PC-3 (cell line): ENCODE data around the gene GNG8. TPM values are rescaled to one million over a fixed set of nuclear protein-coding genes. Genes with fewer than 3 reads are reported as not detected.
A peak's percentile ranks its signal among the peaks of the same experiment; 100 is the strongest.

Experiments
- ATAC-seq: fragments of 200-7000 bp; cut with Tn5 transposase; 2 replicates; pipeline ENCODE4 v1.9.1; 2020; ENCODE audit warnings: mild to moderate bottlenecking, moderate library complexity
- BruUV-seq: library from RNA; stranded (reverse); fragments of 400-500 nt; replicated peaks from 2 replicates; lab custom pipeline; 2021; lab: Mats Ljungman, UMichigan
- CTCF ChIA-PET: fragments of 300-600 bp; sonication (Branson Sonifier 250); formaldehyde crosslinking; loops from one replicate; lab custom pipeline; 2022; ENCODE audit warnings: antibody characterized with exemption; lab: Charles Lee
- POLR2A ChIA-PET: fragments of 300-600 bp; sonication (Branson Sonifier 250); formaldehyde crosslinking; loops from one replicate; lab custom pipeline; 2022; ENCODE audit warnings: antibody characterized with exemption; ENCODE audit not compliant: unreplicated experiment; lab: Charles Lee
- DNase-seq: peaks from one replicate; pipeline ENCODE4 v3.0.0-alpha.2; 2015
- H2AFZ ChIP-seq: fragments of 300-600 bp; sonication (generic); 2 replicates; pipeline ENCODE4 v1.6.0; 2016; ENCODE audit warnings: antibody characterized with exemption, low read length
- H3F3A ChIP-seq: fragments of 300-600 bp; sonication (generic); one replicate; pipeline ENCODE4 v1.6.0; 2017; ENCODE audit warnings: antibody characterized with exemption, low read length, control low read depth, mild to moderate bottlenecking; ENCODE audit not compliant: unreplicated experiment
- H3K27ac ChIP-seq: fragments of 300-600 bp; sonication (generic); 2 replicates; pipeline ENCODE4 v1.5.1; 2016; ENCODE audit warnings: mild to moderate bottlenecking, low read length
- H3K27me3 ChIP-seq: fragments of 300-600 bp; sonication (generic); 2 replicates; pipeline ENCODE4 v1.6.1; 2016; ENCODE audit warnings: low read length, mixed read lengths
- H3K36me3 ChIP-seq: fragments of 300-600 bp; sonication (generic); 2 replicates; pipeline ENCODE4 v1.6.1; 2016; ENCODE audit warnings: low read depth, mixed run types, low read length, mixed read lengths
- H3K4me1 ChIP-seq: fragments of 300-600 bp; sonication (generic); 2 replicates; pipeline ENCODE4 v1.5.1; 2016; ENCODE audit warnings: low read length; ENCODE audit not compliant: insufficient read depth
- H3K4me2 ChIP-seq: fragments of 300-600 bp; sonication (generic); 2 replicates; pipeline ENCODE4 v1.6.0; 2016; ENCODE audit warnings: low read length
- H3K4me3 ChIP-seq: fragments of 300-600 bp; sonication (generic); 2 replicates; pipeline ENCODE4 v1.5.1; 2016; ENCODE audit warnings: mild to moderate bottlenecking, low read length, mixed read lengths
- H3K79me2 ChIP-seq: fragments of 300-600 bp; sonication (generic); 2 replicates; pipeline ENCODE4 v1.6.1; 2017; ENCODE audit warnings: low read length, mixed read lengths
- H3K9ac ChIP-seq: fragments of 300-600 bp; sonication (generic); 2 replicates; pipeline ENCODE4 v1.6.0; 2016; ENCODE audit warnings: mild to moderate bottlenecking, low read length
- H3K9me2 ChIP-seq: fragments of 300-600 bp; sonication (generic); replicated peaks from 2 replicates; pipeline ENCODE4 v1.6.1; 2016; ENCODE audit warnings: mixed run types, low read length, mixed read lengths
- H3K9me3 ChIP-seq: fragments of 300-600 bp; sonication (generic); 2 replicates; pipeline ENCODE4 v1.6.1; 2016; ENCODE audit warnings: low read length, mixed read lengths
- H4K20me1 ChIP-seq: fragments of 300-600 bp; sonication (generic); 2 replicates; pipeline ENCODE4 v1.6.1; 2016; ENCODE audit warnings: low read length, mixed read lengths
- CTCF ChIP-seq: fragments of 300-600 bp; sonication (generic); conservative IDR thresholded peaks from 2 replicates; pipeline ENCODE4 v1.5.1; 2017; ENCODE audit warnings: antibody characterized with exemption, low read depth, mild to moderate bottlenecking, low read length
- EZH2 ChIP-seq: fragments of 300-600 bp; sonication (generic); IDR thresholded peaks from one replicate; pipeline ENCODE4 v1.6.1; 2017; ENCODE audit warnings: antibody characterized with exemption, mild to moderate bottlenecking, low read length; ENCODE audit not compliant: unreplicated experiment
- EZH2phosphoT487 ChIP-seq: fragments of 300-600 bp; sonication (generic); IDR thresholded peaks from 2 replicates; pipeline ENCODE4 v1.6.1; 2018; ENCODE audit warnings: mild to moderate bottlenecking, antibody characterized with exemption, low read length, borderline replicate concordance
- intact Hi-C: fragments of 100-400 bp; cut with micrococcal nuclease; formaldehyde crosslinking; loops from 2 replicates; pipeline ENCODE4 v1.9.0; 2023
- total RNA-seq: library from RNA; depleted of rRNA; stranded (reverse); fragments of >200 nt; gene quantifications from 2 replicates; pipeline ENCODE4 v1.2.3, GENCODE V29; 2014

The GNG8 gene
- total RNA-seq, 1 experiment from 2014 or later, result not detected

DNA sequence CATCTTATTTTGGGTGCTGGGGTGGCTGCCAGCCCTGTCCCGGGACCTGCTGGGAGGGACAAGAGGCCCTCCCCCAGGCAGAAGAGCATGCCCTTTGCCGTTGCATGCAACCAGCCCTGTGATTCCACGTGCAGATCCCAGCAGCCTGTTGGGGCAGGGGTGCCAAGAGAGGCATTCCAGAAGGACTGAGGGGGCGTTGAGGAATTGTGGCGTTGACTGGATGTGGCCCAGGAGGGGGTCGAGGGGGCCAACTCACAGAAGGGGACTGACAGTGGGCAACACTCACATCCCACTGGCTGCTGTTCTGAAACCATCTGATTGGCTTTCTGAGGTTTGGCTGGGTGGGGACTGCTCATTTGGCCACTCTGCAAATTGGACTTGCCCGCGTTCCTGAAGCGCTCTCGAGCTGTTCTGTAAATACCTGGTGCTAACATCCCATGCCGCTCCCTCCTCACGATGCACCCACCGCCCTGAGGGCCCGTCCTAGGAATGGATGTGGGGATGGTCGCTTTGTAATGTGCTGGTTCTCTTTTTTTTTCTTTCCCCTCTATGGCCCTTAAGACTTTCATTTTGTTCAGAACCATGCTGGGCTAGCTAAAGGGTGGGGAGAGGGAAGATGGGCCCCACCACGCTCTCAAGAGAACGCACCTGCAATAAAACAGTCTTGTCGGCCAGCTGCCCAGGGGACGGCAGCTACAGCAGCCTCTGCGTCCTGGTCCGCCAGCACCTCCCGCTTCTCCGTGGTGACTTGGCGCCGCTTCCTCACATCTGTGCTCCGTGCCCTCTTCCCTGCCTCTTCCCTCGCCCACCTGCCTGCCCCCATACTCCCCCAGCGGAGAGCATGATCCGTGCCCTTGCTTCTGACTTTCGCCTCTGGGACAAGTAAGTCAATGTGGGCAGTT is 26.2 kb downstream of the GNG8 start:
- ChIA-PET CTCF (no interaction called here), POLR2A (no interaction called here)
- Histone ChIP-seq H3K27ac (no peak overlapping the region), H3K9me2 (no peaks in the 10 kb centered on the region), H3K27me3 (no peaks in the 10 kb centered on the region), H3K36me3 (peaks cover 13% of the 10 kb centered on the region; the same call in 1 of the 2 replicates), H3K9ac (no peak overlapping the region), H3K9me3 (no peaks in the 10 kb centered on the region), H3K79me2 (peaks cover 8% of the 10 kb centered on the region), H4K20me1 (0 out of 2 replicates have a peak, but pooled peaks cover 8% of the 10 kb centered on the region), H3K4me3 (no peak overlapping the region), H3F3A (no peaks in the 10 kb centered on the region), H2AFZ (no peak overlapping the region), H3K4me2 (no peak overlapping the region), H3K4me1 (no peaks in the 10 kb centered on the region)
- no peak for ATAC-seq
- no peak for DNase-seq
- no peak for TF ChIP-seq CTCF
- BruUV-seq, result TSS peak; percentile 58
- intact Hi-C loops, result no loop called here

- ATAC-seq (no peak), DNase-seq (no peak)
- TF ChIP-seq EZH2 (no peak), EZH2phosphoT487 (no peak), CTCF (no peak)
- ChIA-PET CTCF (no interaction called here), POLR2A (no interaction called here)
- H3K79me2 ChIP-seq, result peaks cover 18% of the 10 kb centered on the region
- 0 out of 2 replicates have a peak, but pooled peaks cover under 1% of the 10 kb centered on the region for H3K4me1 ChIP-seq
- no TSS peak for BruUV-seq
- no peaks in the 10 kb centered on the region for H3K27me3 ChIP-seq
- no peaks in the 10 kb centered on the region for H3F3A ChIP-seq
- intact Hi-C loops, result no loop called here
- no peaks in the 10 kb centered on the region for H3K9me3 ChIP-seq
- no peaks in the 10 kb centered on the region for H3K9me2 ChIP-seq
- H3K36me3 ChIP-seq, result peaks cover 13% of the 10 kb centered on the region; the same call in 1 of the 2 replicates
- no peak overlapping the region for H3K4me2 ChIP-seq
- H3K27ac ChIP-seq, result no peak overlapping the region
- peaks cover 14% of the 10 kb centered on the region; the same call in 1 of the 2 replicates for H4K20me1 ChIP-seq
- H3K4me3 ChIP-seq, result no peak overlapping the region
- H2AFZ ChIP-seq, result no peak overlapping the region
- no peak overlapping the region for H3K9ac ChIP-seq
Measured at GRCh38 chr19:46608581-46609345, 27.2 kb downstream of the GNG8 start.
